ENCODE results near the gene NF2.

GRCh38 chr22:29584975-29585374, 18.5 kb upstream of the NF2 start:
- no peak for TF ChIP-seq RARB (CRISPR knock-in tag; IDR thresholded peaks at IDR 0.05)
- TF ChIP-seq PATZ1 (CRISPR knock-in tag; IDR thresholded peaks at IDR 0.05; ENCODE audit: borderline replicate concordance), result no peak
- TF ChIP-seq CREB5 (CRISPR knock-in tag; IDR thresholded peaks at IDR 0.05; ENCODE audit: low read depth), result no peak
- no peak for TF ChIP-seq BACH2 (CRISPR knock-in tag; IDR thresholded peaks at IDR 0.05; ENCODE audit: borderline replicate concordance)
- TF ChIP-seq ZFP30 (CRISPR knock-in tag; IDR thresholded peaks at IDR 0.05), result no peak
- no peak for TF ChIP-seq CSRNP3 (CRISPR knock-in tag; IDR thresholded peaks at IDR 0.05)
- no peak for TF ChIP-seq CSDC2 (CRISPR knock-in tag; IDR thresholded peaks at IDR 0.05)
- TF ChIP-seq POU6F1 (CRISPR knock-in tag; IDR thresholded peaks at IDR 0.05; ENCODE audit: borderline replicate concordance, low read depth), result no peak
- TF ChIP-seq ZC3H10 (CRISPR knock-in tag; IDR thresholded peaks at IDR 0.05), result no peak
- no peak for TF ChIP-seq OSR1 (CRISPR knock-in tag; IDR thresholded peaks at IDR 0.05)
- no peak for TF ChIP-seq GLIS3 (CRISPR knock-in tag; IDR thresholded peaks at IDR 0.05)
- no peak for TF ChIP-seq SNAI2 (CRISPR knock-in tag; IDR thresholded peaks at IDR 0.05)
- no peak for TF ChIP-seq ISL1 (CRISPR knock-in tag; IDR thresholded peaks at IDR 0.05)

All from SK-N-SH treated with all-trans-retinoic acid at 6 μM for 48 hours (cell line).